ENCODE measurements around the gene UBE2O. TPM values are rescaled to one million over a fixed set of nuclear protein-coding genes. Genes with fewer than 3 reads are reported as not detected.

UBE2O gene
- polyA plus RNA-seq, 1 of the 3 experiments (the other 2 are of a cell fraction): 25.4 TPM

GRCh38 chr17:76345377-76345974 lies 107.5 kb downstream of the UBE2O start:
- H3K9me2 ChIP-seq: no peaks in the 10 kb centered on the region
- TF ChIP-seq ELF1 (IDR thresholded peaks at IDR 0.05) (no peak), USF2 (IDR thresholded peaks at IDR 0.05; ENCODE audit: borderline replicate concordance, low read depth, low read length) (no peak), NRF1 (IDR thresholded peaks at IDR 0.05; ENCODE audit: low read depth, low read length) (no peak), RFX5 (IDR thresholded peaks at IDR 0.05; ENCODE audit: low read length) (no peak), JUND (IDR thresholded peaks at IDR 0.05) (no peak), NFIC (IDR thresholded peaks at IDR 0.05; ENCODE audit: borderline replicate concordance) (no peak), GATA2 (CRISPR knock-in tag; IDR thresholded peaks at IDR 0.05) (no peak), RCOR1 (IDR thresholded peaks at IDR 0.05; ENCODE audit: low read length) (no peak), TAF1 (IDR thresholded peaks at IDR 0.05; ENCODE audit: borderline replicate concordance, low read depth, low read length) (no peak), EZH2phosphoT487 (IDR thresholded peaks at IDR 0.05; ENCODE audit: borderline replicate concordance, low read depth) (no peak), TCF12 (IDR thresholded peaks at IDR 0.05) (no peak), MEF2A (IDR thresholded peaks at IDR 0.05; ENCODE audit: borderline replicate concordance, low read depth) (no peak), GABPA (IDR thresholded peaks at IDR 0.05; ENCODE audit: low read depth) (no peak), PBX3 (IDR thresholded peaks at IDR 0.05) (no peak), ZBTB33 (IDR thresholded peaks at IDR 0.05; ENCODE audit: borderline replicate concordance, low read depth) (no peak), CTCF (IDR thresholded peaks at IDR 0.05) (no peak)
- no peaks in the 10 kb centered on the region for H3K4me1 ChIP-seq (ENCODE audit: control insufficient read depth in 1 of 2, insufficient read depth in 2 of 2, low read depth in 1 of 2, low read length in 1 of 2)
- H3K27me3 ChIP-seq (ENCODE audit: insufficient read depth): no peaks in the 10 kb centered on the region
- no peak overlapping the region for H3K9ac ChIP-seq
- H4K20me1 ChIP-seq (ENCODE audit: insufficient read depth): no peaks in the 10 kb centered on the region
- H3K27ac ChIP-seq (ENCODE audit: low read depth in 2 of 2, low read length in 1 of 2): peak overlapping the region in 1 of 2 experiments; percentile 17; a peak in 1 of 4 replicates
- peaks cover 10% of the 10 kb centered on the region for H3F3A ChIP-seq (replicated peaks; ENCODE audit: insufficient read depth)
- 96% methylated on average over 14 of the region's 14 CpGs for WGBS (ENCODE audit: low lambda C conversion rate)
- POLR2A ChIA-PET: interaction anchor here (0.6 kb wide), 1 partner anchor 405 kb away, joined by 4 read pairs; no protein-coding TSS in a partner anchor
- no peak for DNase-seq
- H3K4me2 ChIP-seq: no peak overlapping the region
- H3K4me3 ChIP-seq (ENCODE audit: low read depth in 2 of 2, low read length in 1 of 2): no peak overlapping the region
- CTCF ChIA-PET: interaction anchor here (1.2 to 3.8 kb wide), 5 partner anchors 7 to 63 kb away, joined by 3 to 19 read pairs (median 10); partner anchors contain the start of gene SPHK1
- H3K79me2 ChIP-seq (ENCODE audit: insufficient read depth): peaks cover 43% of the 10 kb centered on the region
- H3K36me3 ChIP-seq (replicated peaks in 1 of 2; ENCODE audit: control insufficient read depth in 1 of 2, insufficient read depth in 2 of 2, low read length in 1 of 2): peaks cover 17 to 45% of the 10 kb centered on the region in 2 experiments
- H3K9me3 ChIP-seq: no peaks in the 10 kb centered on the region
- H2AFZ ChIP-seq (ENCODE audit: low read depth): no peak overlapping the region

All from SK-N-SH (cell line).